K562 (cell line): ENCODE results near the gene GALK2. TPM values are rescaled to one million over a fixed set of nuclear protein-coding genes. Genes with fewer than 3 reads are reported as not detected.

Experiments
- CTCF ChIP-seq, 3 experiments: IDR thresholded peaks in 2 of 3; conservative IDR thresholded peaks in 1 of 3; 2 replicates each; pipeline ENCODE4 v1.5.1; 2011 to 2012; ENCODE audit warnings: low read length in 3 of 3, mild to moderate bottlenecking in 3 of 3, control low read depth in 2 of 3, improper control_type of control experiment in 1 of 3, inconsistent platforms in 1 of 3, low read depth in 1 of 3, mixed read lengths in 1 of 3, moderate library complexity in 1 of 3; ENCODE audit not compliant: insufficient read depth in 2 of 3
- KLF13 ChIP-seq: fragments of 450-650 bp; IDR thresholded peaks from 2 replicates; pipeline ENCODE4 v1.6.1; 2016; ENCODE audit warnings: missing genetic modification characterization, low read depth, mild to moderate bottlenecking, missing compliant biosample characterization, moderate library complexity, borderline replicate concordance
- MTA3 ChIP-seq: fragments of 450-650 bp; formaldehyde crosslinking; IDR thresholded peaks from 2 replicates; pipeline ENCODE4 v1.6.1; 2017; ENCODE audit warnings: mild to moderate bottlenecking, borderline replicate concordance
- RNF219 ChIP-seq: fragments of 250-450 bp; sonication (Bioruptor Pico); IDR thresholded peaks from 2 replicates; pipeline ENCODE4 v1.5.0; 2022; ENCODE audit warnings: mild to moderate bottlenecking
- SIX5 ChIP-seq, 2 experiments: IDR thresholded peaks; 2 replicates each; pipeline ENCODE4 v1.6.1; 2011; ENCODE audit warnings: low read length in 2 of 2, borderline replicate concordance in 1 of 2, low read depth in 1 of 2, mild to moderate bottlenecking in 1 of 2, moderate library complexity in 1 of 2; ENCODE audit not compliant: insufficient read depth in 1 of 2
- polyA plus RNA-seq, 8 experiments: library from polyadenylated mRNA; depleted of rRNA in 4 of 8; stranded (reverse) in 5 of 8; unstranded in 3 of 8; fragments of >200 nt; fragmentation: Nextera tagmentation in 2 of 8; fragmentation: Illumina TruSeq in 1 of 8; extraction: Ambion mirVana in 2 of 8; extraction: Trizol in 1 of 8; gene quantifications; 2 replicates each; pipeline versions ENCODE4 v1.2.1 to v1.2.3, GENCODE V29; 2011 to 2014; ENCODE audit warnings: inconsistent platforms in 1 of 8, missing spikeins in 1 of 8
- total RNA-seq, 7 experiments: library from RNA; depleted of rRNA in 6 of 7; stranded (reverse); fragments of >200 nt in 6 of 7; fragmentation: Illumina TruSeq in 2 of 7; extraction: Trizol in 2 of 7; gene quantifications; 2 replicates each; pipeline versions ENCODE4 v1.2.1 to v1.2.3, GENCODE V29; 2011 to 2021; ENCODE audit warnings: low replicate concordance in 1 of 7

Gene GALK2
- total and polyA plus RNA-seq, 9 of the 15 experiments (the other 6 are each of a cell fraction or from before 2014, with no cell fraction given): 32.8 to 82.0 (median 54.4) TPM

- TF ChIP-seq CTCF (IDR thresholded peaks at IDR 0.05 in 2 of 3, conservative IDR thresholded peaks at IDR 0.05 in 1 of 3; ENCODE audit: insufficient read depth in 2 of 3, low read depth in 1 of 3, low read length in 3 of 3) (0 out of 6 replicates have a peak, but pooled peaks of 1 of the 3 experiments have one; percentile 13), KLF13 (no peak), RNF219 (no peak), MTA3 (peak; percentile 75), SIX5 (IDR thresholded peaks at IDR 0.05; ENCODE audit: borderline replicate concordance in 1 of 2, insufficient read depth in 1 of 2, low read depth in 1 of 2, low read length in 2 of 2) (peak; percentile 57 to 66; a peak in 3 of 4 replicates)
Observed at GRCh38 chr15:49155110-49155833, 14.8 kb upstream of the GALK2 start, which contains the start of gene COPS2 (continued).
